GM18951 (cell line): ENCODE results near the gene RFT1.

Source experiments
- POLR2A ChIP-seq: IDR thresholded peaks from 4 replicates; pipeline ENCODE4 v1.6.1; 2011; ENCODE audit warnings: mild to moderate bottlenecking; ENCODE audit not compliant: insufficient read length, insufficient read depth; ENCODE audit errors: extremely low read depth
- in situ Hi-C: fragments of 300-500 bp; cut with MboI; formaldehyde crosslinking; loops from one replicate; pipeline ENCODE4 v1.12.0; 2022; ENCODE audit warnings: low sequenced_read_pairs, mixed read lengths, inconsistent platforms; ENCODE audit not compliant: unreplicated experiment

RFT1 gene

GRCh38 chr3:53040351-53040820, 89.8 kb downstream of the RFT1 start:
- in situ Hi-C loops = no loop called here

GRCh38 chr3:53039376-53039752, 90.9 kb downstream of the RFT1 start:
- in situ Hi-C loops = no loop called here
- no peak for TF ChIP-seq POLR2A

More at GRCh38 chr3:53040351-53040820, 89.8 kb downstream of the RFT1 start:
- no peak for TF ChIP-seq POLR2A

- TF ChIP-seq POLR2A = no peak
- in situ Hi-C loops = no loop called here
Observed at GRCh38 chr3:53038679-53039375, 91.4 kb downstream of the RFT1 start.
